ENCODE measurements around the gene MED16.

GRCh38 chr19:929891-930258, 36.9 kb upstream of the MED16 start:
- TF ChIP-seq, protein P1, sequence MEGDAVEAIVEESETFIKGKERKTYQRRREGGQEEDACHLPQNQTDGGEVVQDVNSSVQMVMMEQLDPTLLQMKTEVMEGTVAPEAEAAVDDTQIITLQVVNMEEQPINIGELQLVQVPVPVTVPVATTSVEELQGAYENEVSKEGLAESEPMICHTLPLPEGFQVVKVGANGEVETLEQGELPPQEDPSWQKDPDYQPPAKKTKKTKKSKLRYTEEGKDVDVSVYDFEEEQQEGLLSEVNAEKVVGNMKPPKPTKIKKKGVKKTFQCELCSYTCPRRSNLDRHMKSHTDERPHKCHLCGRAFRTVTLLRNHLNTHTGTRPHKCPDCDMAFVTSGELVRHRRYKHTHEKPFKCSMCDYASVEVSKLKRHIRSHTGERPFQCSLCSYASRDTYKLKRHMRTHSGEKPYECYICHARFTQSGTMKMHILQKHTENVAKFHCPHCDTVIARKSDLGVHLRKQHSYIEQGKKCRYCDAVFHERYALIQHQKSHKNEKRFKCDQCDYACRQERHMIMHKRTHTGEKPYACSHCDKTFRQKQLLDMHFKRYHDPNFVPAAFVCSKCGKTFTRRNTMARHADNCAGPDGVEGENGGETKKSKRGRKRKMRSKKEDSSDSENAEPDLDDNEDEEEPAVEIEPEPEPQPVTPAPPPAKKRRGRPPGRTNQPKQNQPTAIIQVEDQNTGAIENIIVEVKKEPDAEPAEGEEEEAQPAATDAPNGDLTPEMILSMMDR (IDR thresholded peaks at IDR 0.05; ENCODE audit: borderline replicate concordance, extremely low read depth, low read length, poor library complexity, severe bottlenecking): no peak
- no peak for TF ChIP-seq EZH2 (IDR thresholded peaks at IDR 0.05; ENCODE audit: borderline replicate concordance, low read depth, low read length, severe bottlenecking)
